Neural progenitor cell (in vitro differentiated cells): ENCODE results near the gene DEGS2. TPM values are rescaled to one million over a fixed set of nuclear protein-coding genes. Genes with fewer than 3 reads are reported as not detected.
A peak's percentile ranks its signal among the peaks of the same experiment; 100 is the strongest.

Source experiments
- DNase-seq: peaks from one replicate; pipeline ENCODE4 v3.0.0-alpha.2; 2016; ENCODE audit warnings: low spot score
- H2AFZ ChIP-seq: fragments of 200-600 bp; sonication (generic); replicated peaks from 2 replicates; pipeline ENCODE4 v1.6.1; 2016; ENCODE audit warnings: antibody characterized with exemption
- H3F3A ChIP-seq: fragments of 200-600 bp; sonication (generic); 2 replicates; pipeline ENCODE4 v1.6.1; 2016; ENCODE audit warnings: antibody characterized with exemption, low read depth
- H3K27ac ChIP-seq: fragments of 200-600 bp; sonication (generic); 2 replicates; pipeline ENCODE4 v1.5.1; 2016; ENCODE audit warnings: mild to moderate bottlenecking
- H3K27me3 ChIP-seq: fragments of 200-600 bp; sonication (generic); 2 replicates; pipeline ENCODE4 v1.6.1; 2016; ENCODE audit warnings: mild to moderate bottlenecking, moderate library complexity
- H3K36me3 ChIP-seq: fragments of 200-600 bp; sonication (generic); 2 replicates; pipeline ENCODE4 v1.5.1; 2016
- H3K4me1 ChIP-seq: fragments of 200-600 bp; sonication (generic); 2 replicates; pipeline ENCODE4 v1.6.1; 2016; ENCODE audit warnings: mixed run types
- H3K4me2 ChIP-seq: fragments of 200-600 bp; sonication (generic); 2 replicates; pipeline ENCODE4 v1.6.1; 2016
- H3K4me3 ChIP-seq: fragments of 200-600 bp; sonication (generic); 2 replicates; pipeline ENCODE4 v1.5.1; 2016
- H3K79me2 ChIP-seq: fragments of 200-600 bp; sonication (generic); 2 replicates; pipeline ENCODE4 v1.6.1; 2016; ENCODE audit warnings: low read depth
- H3K9ac ChIP-seq: fragments of 200-600 bp; sonication (generic); 2 replicates; pipeline ENCODE4 v1.6.1; 2016
- H3K9me3 ChIP-seq: fragments of 200-600 bp; sonication (generic); 2 replicates; pipeline ENCODE4 v1.5.1; 2016; ENCODE audit warnings: low read depth
- H4K20me1 ChIP-seq: fragments of 200-600 bp; sonication (generic); 2 replicates; pipeline ENCODE4 v1.6.1; 2016; ENCODE audit warnings: low read depth
- H3K27ac Mint-ChIP-seq: 3 replicates; pipeline ENCODE4 v1.8.0; 2021; ENCODE audit warnings: mixed read lengths
- H3K27me3 Mint-ChIP-seq: 2 replicates; pipeline ENCODE4 v1.8.0; 2022; ENCODE audit warnings: low read depth, mild to moderate bottlenecking, inconsistent platforms, moderate library complexity, mixed read lengths; ENCODE audit not compliant: insufficient read depth
- H3K36me3 Mint-ChIP-seq: 3 replicates; pipeline ENCODE4 v1.8.0; 2021; ENCODE audit warnings: mixed read lengths
- H3K4me1 Mint-ChIP-seq: 3 replicates; pipeline ENCODE4 v1.8.0; 2021; ENCODE audit warnings: mixed read lengths
- H3K4me3 Mint-ChIP-seq: 3 replicates; pipeline ENCODE4 v1.8.0; 2021; ENCODE audit warnings: mild to moderate bottlenecking, moderate library complexity, mixed read lengths
- H3K9me3 Mint-ChIP-seq: 3 replicates; pipeline ENCODE4 v1.8.0; 2020; ENCODE audit warnings: mixed read lengths
- EZH2 ChIP-seq: fragments of 200-600 bp; sonication (generic); IDR thresholded peaks from 2 replicates; pipeline ENCODE4 v1.6.1; 2017; ENCODE audit warnings: antibody characterized with exemption, mild to moderate bottlenecking, moderate library complexity
- EZH2phosphoT487 ChIP-seq: fragments of 200-600 bp; sonication (generic); IDR thresholded peaks from 2 replicates; pipeline ENCODE4 v1.6.1; 2017; ENCODE audit warnings: antibody characterized with exemption
- total RNA-seq: library from RNA; depleted of rRNA; stranded (reverse); fragments of >200 nt; gene quantifications from 2 replicates; pipeline ENCODE4 v1.2.3, GENCODE V29; 2015; ENCODE audit warnings: low replicate concordance
- TF ChIP-seq, protein P1 (sequence below): fragments of 200-600 bp; sonication (generic); IDR thresholded peaks from 2 replicates; pipeline ENCODE4 v1.5.1; 2017; ENCODE audit warnings: antibody characterized with exemption, mild to moderate bottlenecking

DEGS2 gene
- total RNA-seq, 1 donor from 2014 or later = not detected

DNA sequence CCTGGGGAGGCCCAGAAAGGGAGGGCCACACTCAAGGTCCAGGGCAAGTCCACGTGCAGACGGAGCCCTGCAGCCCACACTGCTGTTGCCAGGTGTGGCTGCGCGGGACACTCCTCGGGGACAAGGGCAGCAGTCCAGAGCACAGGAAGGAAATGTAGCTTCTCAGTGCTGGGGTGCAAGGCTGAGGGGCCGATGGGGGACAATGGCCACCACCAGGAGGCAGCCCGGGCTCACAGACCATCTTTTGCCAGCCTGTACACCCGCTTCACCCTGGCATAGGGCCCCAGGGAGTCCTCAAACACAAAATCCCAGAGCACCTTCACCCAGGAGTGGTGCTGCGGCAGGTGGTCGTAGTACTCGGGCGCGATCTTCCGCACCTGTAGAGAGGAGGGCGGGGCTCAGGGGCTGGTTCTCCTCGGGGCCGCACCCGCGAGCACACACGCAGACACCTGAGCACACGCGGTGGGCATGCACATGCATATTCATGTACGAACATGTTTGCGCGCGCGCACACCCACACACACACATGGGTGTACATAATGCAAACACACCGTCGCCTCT lies 12.8 kb downstream of the DEGS2 start:
- no peak overlapping the region for H3K27ac ChIP-seq
- TF ChIP-seq EZH2phosphoT487 (no peak), EZH2 (no peak)
- TF ChIP-seq, protein P1, sequence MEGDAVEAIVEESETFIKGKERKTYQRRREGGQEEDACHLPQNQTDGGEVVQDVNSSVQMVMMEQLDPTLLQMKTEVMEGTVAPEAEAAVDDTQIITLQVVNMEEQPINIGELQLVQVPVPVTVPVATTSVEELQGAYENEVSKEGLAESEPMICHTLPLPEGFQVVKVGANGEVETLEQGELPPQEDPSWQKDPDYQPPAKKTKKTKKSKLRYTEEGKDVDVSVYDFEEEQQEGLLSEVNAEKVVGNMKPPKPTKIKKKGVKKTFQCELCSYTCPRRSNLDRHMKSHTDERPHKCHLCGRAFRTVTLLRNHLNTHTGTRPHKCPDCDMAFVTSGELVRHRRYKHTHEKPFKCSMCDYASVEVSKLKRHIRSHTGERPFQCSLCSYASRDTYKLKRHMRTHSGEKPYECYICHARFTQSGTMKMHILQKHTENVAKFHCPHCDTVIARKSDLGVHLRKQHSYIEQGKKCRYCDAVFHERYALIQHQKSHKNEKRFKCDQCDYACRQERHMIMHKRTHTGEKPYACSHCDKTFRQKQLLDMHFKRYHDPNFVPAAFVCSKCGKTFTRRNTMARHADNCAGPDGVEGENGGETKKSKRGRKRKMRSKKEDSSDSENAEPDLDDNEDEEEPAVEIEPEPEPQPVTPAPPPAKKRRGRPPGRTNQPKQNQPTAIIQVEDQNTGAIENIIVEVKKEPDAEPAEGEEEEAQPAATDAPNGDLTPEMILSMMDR = peak; percentile 8
- H3K4me3 ChIP-seq = no peak overlapping the region
- H3K4me1 ChIP-seq = no peaks in the 10 kb centered on the region
- H3K27me3 ChIP-seq = no peaks in the 10 kb centered on the region
- no peaks in the 10 kb centered on the region for H3K79me2 ChIP-seq
- peaks cover 4% of the 10 kb centered on the region for H3K27me3 Mint-ChIP-seq
- H3K9me3 ChIP-seq = no peaks in the 10 kb centered on the region
- H3K36me3 Mint-ChIP-seq = no peaks in the 10 kb centered on the region
- DNase-seq = no peak
- H3K36me3 ChIP-seq = no peaks in the 10 kb centered on the region
- no peak overlapping the region for H3K27ac Mint-ChIP-seq
- H3F3A ChIP-seq = no peaks in the 10 kb centered on the region
- no peak overlapping the region for H2AFZ ChIP-seq
- H3K9ac ChIP-seq = no peak overlapping the region
- H3K4me1 Mint-ChIP-seq = no peaks in the 10 kb centered on the region
- no peak overlapping the region for H3K4me2 ChIP-seq
- H3K4me3 Mint-ChIP-seq = no peak overlapping the region
- H4K20me1 ChIP-seq = no peaks in the 10 kb centered on the region
- H3K9me3 Mint-ChIP-seq = no peaks in the 10 kb centered on the region

DNA sequence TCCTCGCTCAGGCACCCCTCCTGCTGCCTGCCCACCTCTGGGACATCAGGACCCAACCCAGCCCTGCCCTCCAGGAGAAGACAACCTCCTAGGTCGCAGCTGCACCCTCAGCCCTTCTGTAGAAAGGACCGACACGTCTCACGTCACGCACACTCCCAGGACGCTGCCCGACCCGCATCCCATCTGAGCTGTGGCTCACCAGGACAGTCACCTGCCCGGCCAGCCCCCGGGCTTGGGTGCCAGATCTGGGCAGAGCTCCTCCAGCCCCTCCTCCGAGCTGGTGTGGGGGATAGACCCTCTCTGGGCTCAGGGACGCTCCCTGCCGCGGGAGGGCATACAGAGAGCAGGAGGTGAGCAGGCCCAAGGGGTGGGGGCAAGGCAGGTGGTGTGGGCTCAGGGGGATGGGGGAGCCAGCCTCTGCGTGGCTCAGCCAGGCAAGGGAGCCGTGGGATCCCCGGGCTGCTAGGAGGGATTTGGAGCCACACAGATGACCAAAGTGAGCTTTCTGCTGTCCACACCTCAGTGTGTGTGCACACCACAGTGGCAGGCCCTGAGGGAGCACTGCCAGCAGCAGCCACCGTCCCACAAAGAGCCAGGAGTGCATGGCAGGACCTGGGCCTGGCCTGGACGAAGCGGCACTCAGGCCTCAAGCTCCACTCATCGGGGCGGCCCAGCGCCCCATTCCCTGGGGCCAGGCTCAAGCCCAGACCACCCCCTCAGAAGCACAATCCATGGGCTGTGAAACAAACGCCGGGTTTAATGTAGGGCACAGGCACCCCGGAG lies 13.6 kb downstream of the DEGS2 start:
- Histone ChIP-seq H3K4me3 (no peak overlapping the region), H3K79me2 (no peaks in the 10 kb centered on the region), H3K27me3 (no peaks in the 10 kb centered on the region), H3K36me3 (no peaks in the 10 kb centered on the region), H3K4me1 (peaks cover 4% of the 10 kb centered on the region), H3K27ac (no peak overlapping the region), H3K4me2 (no peak overlapping the region), H3K9me3 (no peaks in the 10 kb centered on the region), H3F3A (peaks cover 2% of the 10 kb centered on the region), H2AFZ (no peak overlapping the region), H3K9ac (no peak overlapping the region), H4K20me1 (no peaks in the 10 kb centered on the region)
- H3K9me3 Mint-ChIP-seq = no peaks in the 10 kb centered on the region
- H3K4me3 Mint-ChIP-seq = no peak overlapping the region
- no peak for DNase-seq
- no peak overlapping the region for H3K27ac Mint-ChIP-seq
- no peaks in the 10 kb centered on the region for H3K36me3 Mint-ChIP-seq
- peaks cover 4% of the 10 kb centered on the region for H3K27me3 Mint-ChIP-seq
- H3K4me1 Mint-ChIP-seq = peaks cover 3% of the 10 kb centered on the region
- no peak for TF ChIP-seq EZH2phosphoT487
- no peak for TF ChIP-seq EZH2
- TF ChIP-seq, protein P1 = no peak

DNA sequence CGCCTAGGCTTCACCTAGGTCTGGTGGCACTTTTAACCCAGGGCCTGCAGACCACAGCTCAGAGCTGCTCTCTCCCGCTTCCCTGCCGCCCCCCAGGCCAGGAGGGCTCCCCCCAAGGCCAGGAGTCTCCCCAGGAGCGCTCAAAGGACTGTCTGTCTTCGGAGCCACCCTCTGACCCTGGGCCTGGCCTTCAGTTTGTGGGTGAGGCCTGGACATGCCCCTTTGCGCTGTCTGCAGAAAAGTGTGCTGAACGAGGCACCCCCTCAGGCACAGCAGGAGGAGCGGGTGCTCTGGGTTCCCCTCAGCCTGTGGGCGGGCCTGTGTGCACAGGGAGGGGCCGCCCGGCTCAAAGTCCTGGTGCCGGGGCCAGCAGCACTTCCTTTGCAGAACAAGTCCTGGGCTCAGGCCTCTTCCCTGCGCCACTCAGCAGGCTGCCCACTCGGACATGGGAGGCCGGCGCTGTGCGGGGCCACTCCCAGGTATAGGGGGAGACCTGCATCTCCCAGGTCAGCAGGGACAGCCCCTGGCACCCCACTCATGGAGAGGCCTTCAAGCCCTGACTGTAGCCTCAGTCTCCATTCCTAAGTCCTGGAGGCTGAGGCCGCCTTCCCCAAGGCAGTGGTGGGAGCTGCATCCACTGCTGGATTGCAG lies 14.3 kb downstream of the DEGS2 start:
- Histone ChIP-seq H3K27me3 (no peaks in the 10 kb centered on the region), H3K79me2 (no peaks in the 10 kb centered on the region), H3K9me3 (no peaks in the 10 kb centered on the region), H3K36me3 (no peaks in the 10 kb centered on the region), H2AFZ (no peak overlapping the region), H3K4me1 (peaks cover 11% of the 10 kb centered on the region), H3K9ac (no peak overlapping the region), H3F3A (peaks cover 10% of the 10 kb centered on the region), H3K4me2 (no peak overlapping the region), H3K4me3 (no peak overlapping the region), H4K20me1 (no peaks in the 10 kb centered on the region), H3K27ac (no peak overlapping the region)
- DNase-seq = no peak
- Mint-ChIP-seq H3K36me3 (no peaks in the 10 kb centered on the region), H3K9me3 (no peaks in the 10 kb centered on the region), H3K27ac (no peak overlapping the region), H3K4me1 (peaks cover 10% of the 10 kb centered on the region), H3K27me3 (peaks cover 4% of the 10 kb centered on the region), H3K4me3 (no peak overlapping the region)
- no peak for TF ChIP-seq EZH2phosphoT487
- TF ChIP-seq, protein P1 = no peak
- no peak for TF ChIP-seq EZH2
